GM21528 (cell line): ENCODE results near the gene NR1I2.

ENCODE experiments used
- ATAC-seq: cut with Tn5 transposase; IDR thresholded peaks from one replicate; pipeline ENCODE4 v1.9.1; 2021; ENCODE audit warnings: mild to moderate bottlenecking, moderate library complexity; ENCODE audit not compliant: unreplicated experiment, low FRiP score

The NR1I2 gene

GRCh38 chr3:119781330-119782198 lies at the start of gene NR1I2:
Gene NR1I2, plus strand, starts transcription at chr3:119782101.
- ATAC-seq, result no peak

GRCh38 chr3:119733812-119734211 lies 48.1 kb upstream of the NR1I2 start:
- ATAC-seq, result no peak

DNA sequence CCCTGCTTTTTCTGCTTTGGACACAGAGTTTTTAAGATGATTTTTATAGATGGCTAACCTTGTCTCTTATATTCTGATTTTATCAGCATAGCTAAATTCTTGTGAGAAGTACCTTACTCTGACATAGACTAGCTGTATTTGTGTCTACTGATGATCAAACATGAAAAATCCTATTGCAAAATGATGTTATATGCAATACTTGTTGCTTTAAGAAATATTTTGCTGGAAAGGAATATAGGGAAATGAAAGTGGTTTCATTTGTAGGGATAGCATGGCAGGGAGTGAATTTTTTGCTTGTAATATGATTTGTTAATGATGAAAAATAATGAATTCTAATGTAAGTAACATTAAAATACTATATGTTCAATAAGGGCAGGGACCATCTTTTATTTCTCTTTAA lies 43.2 kb upstream of the NR1I2 start:
- ATAC-seq, result no peak

DNA sequence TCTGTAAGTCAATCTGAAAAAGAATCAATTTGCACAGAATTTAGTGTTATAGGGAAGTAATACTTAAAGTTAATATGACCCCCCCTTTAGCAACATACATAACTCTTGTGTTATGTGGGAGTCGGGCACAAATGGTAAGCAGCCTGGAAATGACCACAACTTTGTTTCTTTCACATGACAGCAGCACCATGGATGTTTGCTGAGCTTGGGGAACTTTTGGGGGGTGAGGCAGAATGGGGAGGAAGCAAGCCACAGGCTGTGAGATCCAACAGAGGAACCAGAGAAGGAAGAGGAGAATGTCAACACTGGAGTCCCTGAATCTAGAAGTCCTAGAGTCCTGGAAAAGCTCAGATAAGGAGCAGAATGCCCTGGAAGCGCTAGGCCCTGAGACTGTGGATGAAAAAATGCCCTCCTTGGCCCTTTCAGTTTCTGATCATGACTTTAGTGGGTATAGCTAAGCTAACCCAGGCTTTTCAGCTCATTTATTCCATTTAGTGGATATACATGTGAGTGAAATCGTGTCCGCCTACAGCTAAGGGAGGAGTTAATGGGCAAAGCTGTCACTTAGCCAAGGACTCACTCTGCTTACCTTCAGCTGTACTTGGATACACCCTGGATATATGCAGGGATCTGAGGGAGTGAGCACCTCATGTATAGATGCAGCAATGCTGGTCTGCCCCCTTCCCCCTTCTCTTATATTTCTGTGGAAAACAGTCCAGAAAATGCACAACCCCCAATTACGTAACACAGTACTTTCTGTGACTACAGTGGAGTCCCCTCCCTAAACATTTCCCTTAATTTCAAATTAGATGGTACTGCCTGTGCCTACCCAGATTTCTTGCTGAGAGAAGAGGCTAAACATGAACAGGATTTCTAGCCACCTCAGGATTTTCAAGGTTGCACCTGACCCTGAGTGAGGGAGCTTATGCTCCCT lies 40.0 kb upstream of the NR1I2 start:
- no peak for ATAC-seq

- no peak for ATAC-seq
Observed at GRCh38 chr3:119743921-119744320, 38.0 kb upstream of the NR1I2 start.

GRCh38 chr3:119745942-119746341 lies 36.0 kb upstream of the NR1I2 start:
- no peak for ATAC-seq

GRCh38 chr3:119746423-119746822 lies 35.5 kb upstream of the NR1I2 start:
- ATAC-seq, result no peak

DNA sequence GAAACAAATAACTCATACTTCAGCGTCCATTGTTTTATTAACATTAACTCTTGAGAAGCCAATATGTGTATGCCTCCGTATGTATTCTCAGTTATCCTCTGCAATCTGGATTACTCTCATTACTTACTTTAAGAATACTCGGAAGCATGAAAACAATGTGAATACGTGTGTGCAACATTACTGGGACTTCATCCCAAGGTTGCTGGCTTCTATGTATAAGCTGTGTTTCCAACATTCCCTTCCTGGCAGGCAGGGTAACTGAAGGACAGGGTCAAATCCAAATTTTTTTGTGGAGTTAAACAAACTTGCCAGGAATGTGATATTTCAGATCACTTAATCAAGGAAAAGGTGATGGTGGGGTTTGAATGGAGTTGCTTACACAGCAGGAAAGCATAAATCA lies 34.5 kb upstream of the NR1I2 start:
- no peak for ATAC-seq

GRCh38 chr3:119748991-119749390 lies 32.9 kb upstream of the NR1I2 start:
- ATAC-seq, result no peak

- ATAC-seq, result no peak
Observed at GRCh38 chr3:119751423-119751822, 30.5 kb upstream of the NR1I2 start.

GRCh38 chr3:119759962-119760361 lies 21.9 kb upstream of the NR1I2 start:
- peak; percentile 83 for ATAC-seq

- no peak for ATAC-seq
Observed at GRCh38 chr3:119762876-119763275, 19.0 kb upstream of the NR1I2 start.

DNA sequence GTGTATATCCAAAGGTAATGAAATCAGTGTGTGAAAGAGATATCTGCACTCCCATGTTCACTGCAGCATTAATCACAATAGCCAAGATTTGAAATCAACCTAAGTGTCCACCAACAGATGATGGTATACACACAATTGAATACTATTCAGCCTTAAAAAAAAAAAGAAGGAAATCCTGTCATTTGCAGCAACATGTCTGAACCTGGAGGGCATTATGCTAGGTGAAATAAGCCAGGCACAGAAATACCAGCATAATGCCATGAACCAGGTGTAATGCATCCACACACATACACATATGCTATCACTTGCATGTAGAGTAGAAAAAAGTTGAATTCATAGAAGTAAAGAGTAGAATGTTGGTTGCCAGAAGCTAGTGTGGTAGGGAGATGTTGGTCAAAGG lies 18.4 kb upstream of the NR1I2 start:
- no peak for ATAC-seq

DNA sequence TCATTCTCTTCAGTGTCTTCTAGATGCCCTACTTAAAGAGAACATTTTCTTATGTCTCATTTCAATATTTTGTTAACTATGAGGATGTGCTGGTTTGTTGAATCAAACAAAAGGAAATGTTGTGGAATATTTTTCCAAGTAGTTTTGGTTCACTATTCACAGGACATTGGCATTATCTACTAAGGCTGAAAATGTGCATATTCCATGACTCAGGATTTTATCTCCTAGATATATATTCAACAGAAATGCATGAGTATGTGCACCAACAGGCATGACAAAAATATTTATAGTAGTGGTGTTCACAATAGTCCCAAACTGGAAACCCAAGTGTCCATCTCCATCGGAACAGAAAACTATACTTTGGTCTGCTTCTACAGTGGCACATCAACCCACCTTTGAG lies 16.7 kb upstream of the NR1I2 start:
- ATAC-seq, result no peak

DNA sequence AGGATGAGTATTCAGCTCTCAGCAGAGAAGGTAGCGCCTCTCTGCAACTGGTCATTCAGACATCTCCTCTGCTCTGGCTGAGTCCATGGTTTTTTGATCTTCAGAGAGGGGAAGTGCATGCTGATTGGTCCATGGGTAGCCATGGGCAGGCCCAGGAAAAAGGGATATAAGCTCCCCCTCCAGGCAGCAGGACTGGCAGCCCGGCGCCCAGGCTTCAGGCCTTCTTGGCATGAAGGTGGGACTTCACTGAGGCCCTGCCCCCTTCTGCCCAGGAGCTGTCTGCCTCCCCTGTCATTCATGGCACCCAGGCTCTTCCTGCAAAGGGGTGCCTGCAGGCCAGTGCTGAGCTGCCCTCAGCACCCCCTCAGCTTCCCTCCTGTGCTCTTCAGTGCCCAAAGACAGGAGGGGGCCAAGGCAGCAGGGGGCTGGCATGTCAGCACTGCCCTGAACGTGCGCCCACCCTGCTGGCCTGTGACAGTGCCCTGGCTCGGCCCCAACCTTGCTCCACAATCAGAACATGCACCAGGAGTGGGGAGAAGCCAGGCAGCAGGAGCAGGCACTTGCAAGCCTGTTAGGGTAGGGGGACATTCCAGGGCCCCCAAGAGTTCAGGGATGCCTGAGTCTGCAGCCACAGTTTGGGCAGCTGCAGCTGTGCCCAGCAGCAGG lies 13.8 kb upstream of the NR1I2 start:
- no peak for ATAC-seq

DNA sequence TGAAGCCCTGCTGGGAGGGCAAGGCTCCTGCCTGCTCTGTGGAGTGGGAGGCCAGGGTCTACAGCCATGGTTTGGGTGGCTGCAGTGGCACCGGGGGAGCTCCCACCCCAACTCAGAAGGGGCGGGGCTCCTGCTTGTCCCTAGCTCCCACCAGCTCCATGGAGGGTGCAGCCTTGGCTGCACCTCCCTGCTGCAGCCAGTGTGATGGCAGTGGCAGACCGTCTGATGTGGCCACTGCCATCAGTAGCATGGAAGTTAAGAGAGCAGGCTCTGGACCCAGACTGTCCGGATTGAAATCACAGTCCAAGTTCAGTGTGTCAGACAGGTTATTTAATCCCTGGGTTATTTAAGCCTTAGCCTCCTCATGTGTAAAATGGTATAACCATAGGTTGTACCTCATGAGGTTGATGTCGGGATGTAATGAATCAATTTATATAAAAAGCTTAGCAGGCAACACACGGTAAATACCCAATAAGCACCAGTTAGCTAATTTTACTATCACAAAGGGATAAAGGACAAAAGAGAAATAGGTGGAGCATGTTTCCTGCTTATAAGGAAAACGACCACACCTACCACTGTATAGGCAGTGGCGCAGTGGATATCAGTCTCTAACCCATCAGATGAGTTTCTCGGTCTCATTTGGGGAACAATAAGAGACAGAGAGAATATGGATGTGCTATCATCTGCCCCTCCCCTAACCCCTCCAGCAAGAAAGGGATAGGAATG lies 13.1 kb upstream of the NR1I2 start:
- no peak for ATAC-seq

DNA sequence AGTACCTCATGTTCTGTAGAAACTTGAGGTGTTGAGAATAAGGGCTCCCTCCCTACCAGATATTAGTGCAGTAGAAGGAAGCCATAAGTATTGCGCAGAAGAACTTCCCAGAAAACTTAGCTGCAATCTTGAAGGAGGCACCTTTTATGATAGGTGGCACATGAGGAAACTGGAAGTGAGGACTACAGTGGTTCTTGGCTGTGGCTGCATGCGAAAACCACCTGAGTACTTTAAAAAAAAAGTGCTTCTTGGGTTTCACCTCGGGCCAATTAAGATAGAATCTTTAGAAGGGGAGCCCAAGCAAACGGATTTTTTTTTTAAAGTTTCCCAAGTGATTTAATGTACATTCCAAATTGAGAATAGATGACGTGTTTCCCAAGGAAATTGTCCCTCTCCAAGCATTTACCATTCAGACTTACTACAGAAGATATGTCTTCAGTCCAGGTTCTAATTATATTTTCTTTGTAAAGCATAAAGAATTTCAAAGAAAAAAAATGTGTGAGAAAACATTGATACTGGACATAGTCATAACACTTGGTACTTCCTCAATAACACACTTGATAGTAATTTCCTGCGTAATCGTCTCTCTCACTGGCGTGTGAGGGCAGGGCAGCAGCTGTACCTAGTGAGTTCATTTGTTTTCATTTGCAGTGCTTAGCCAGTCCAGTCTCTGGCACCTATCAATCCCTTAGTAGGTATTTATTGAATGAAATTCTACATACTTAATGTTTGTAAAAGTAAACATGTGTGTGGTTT lies 12.3 kb upstream of the NR1I2 start:
- ATAC-seq, result no peak

DNA sequence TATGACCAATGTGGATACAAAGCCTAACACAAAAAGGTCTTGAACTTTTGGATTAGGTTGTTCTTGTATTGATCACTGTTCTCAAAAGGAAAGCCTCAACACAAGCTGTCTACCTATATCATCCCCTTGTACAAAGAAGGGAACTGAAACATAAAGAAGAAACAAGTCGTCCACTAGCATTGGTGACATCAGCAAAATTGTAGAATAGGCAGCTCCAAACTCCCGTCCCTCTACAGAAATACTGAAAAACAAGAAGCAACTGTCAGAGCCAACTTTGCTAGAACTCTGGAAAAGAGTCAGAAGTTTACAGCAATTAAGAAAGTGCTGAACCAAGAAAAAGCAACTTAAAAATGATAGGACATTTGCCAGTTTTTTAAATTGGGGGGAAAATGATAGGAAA lies 7.5 kb upstream of the NR1I2 start:
- ATAC-seq, result no peak

GRCh38 chr3:119776304-119776703 lies 5.6 kb upstream of the NR1I2 start:
- no peak for ATAC-seq

DNA sequence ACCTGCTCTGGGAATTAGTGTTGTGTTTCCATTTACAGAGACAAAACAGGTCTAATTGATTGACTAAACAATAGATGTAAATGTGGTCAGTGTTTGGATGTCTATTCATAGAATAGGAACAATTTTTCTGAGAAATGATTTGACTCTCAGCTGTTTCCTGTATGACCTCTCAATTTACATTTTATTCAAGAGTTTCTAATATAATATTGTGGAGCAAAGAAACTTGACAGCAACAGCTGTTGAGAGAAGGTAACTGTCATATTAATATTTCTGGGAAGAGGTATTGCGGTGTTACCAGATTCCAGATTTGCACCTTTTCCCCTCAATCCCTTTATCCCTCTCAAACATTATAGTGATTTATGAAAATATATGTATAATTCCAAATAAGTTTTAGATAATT lies 3.7 kb upstream of the NR1I2 start:
- no peak for ATAC-seq
